CD14-positive monocyte (primary cell): Measurements from ENCODE around the gene DTNA. TPM values are rescaled to one million over a fixed set of nuclear protein-coding genes. Genes with fewer than 3 reads are reported as not detected.

Source experiments
- DNase-seq, 3 donors: peaks; one replicate each; pipeline ENCODE4 v3.0.0-alpha.2; 2011 to 2022
- H2AFZ ChIP-seq: 2 replicates; pipeline ENCODE4 v1.6.0; 2012; ENCODE audit warnings: mild to moderate bottlenecking, low read depth, low read length, inconsistent platforms; ENCODE audit not compliant: insufficient read depth, poor library complexity, severe bottlenecking
- H3K27ac ChIP-seq, 2 donors: 1 replicate in 1 of 2; 2 replicates in 1 of 2; pipeline ENCODE4 v1.5.1; 2012 to 2013; ENCODE audit warnings: low read length in 2 of 2, control low read depth in 1 of 2, inconsistent platforms in 1 of 2, low read depth in 1 of 2, mild to moderate bottlenecking in 1 of 2
- H3K27me3 ChIP-seq, 2 donors: one replicate each; pipeline versions ENCODE4 v1.6.0 to v1.6.1; 2011 to 2013; ENCODE audit warnings: low read length in 2 of 2; ENCODE audit not compliant: control insufficient read depth in 2 of 2, insufficient read depth in 2 of 2
- H3K36me3 ChIP-seq, 2 donors: replicated peaks in 1 of 2; 1 replicate in 1 of 2; 2 replicates in 1 of 2; pipeline versions ENCODE4 v1.5.1 to v1.6.1; 2012 to 2013; ENCODE audit warnings: low read length in 2 of 2, control low read depth in 1 of 2, inconsistent platforms in 1 of 2, mild to moderate bottlenecking in 1 of 2; ENCODE audit not compliant: insufficient read depth in 2 of 2, control insufficient read depth in 1 of 2
- H3K4me1 ChIP-seq, 2 donors: 1 replicate in 1 of 2; 2 replicates in 1 of 2; pipeline versions ENCODE4 v1.5.1 to v1.6.1; 2012 to 2013; ENCODE audit warnings: low read length in 2 of 2, control low read depth in 1 of 2, inconsistent platforms in 1 of 2, mild to moderate bottlenecking in 1 of 2, moderate library complexity in 1 of 2; ENCODE audit not compliant: insufficient read depth in 2 of 2, control insufficient read depth in 1 of 2
- H3K4me2 ChIP-seq: replicated peaks from 2 replicates; pipeline ENCODE3; 2012; ENCODE audit warnings: low read length, moderate library complexity, mild to moderate bottlenecking; ENCODE audit not compliant: poor library complexity, severe bottlenecking; ENCODE audit errors: extremely low read depth
- H3K4me3 ChIP-seq, 3 experiments: fragments of 200-600 bp in 1 of 3; sonication (generic) in 1 of 3; replicated peaks in 1 of 3; 1 replicate in 2 of 3; 2 replicates in 1 of 3; pipeline ENCODE4 v1.5.1; 2011 to 2013; ENCODE audit warnings: low read length in 3 of 3, mild to moderate bottlenecking in 3 of 3, control low read depth in 2 of 3, low read depth in 2 of 3, inconsistent platforms in 1 of 3, moderate library complexity in 1 of 3
- H3K79me2 ChIP-seq: 2 replicates; pipeline ENCODE4 v1.6.0; 2012; ENCODE audit warnings: mild to moderate bottlenecking, control low read depth, inconsistent platforms, low read length, moderate library complexity; ENCODE audit not compliant: insufficient read depth
- H3K9ac ChIP-seq: 2 replicates; pipeline ENCODE4 v1.6.0; 2017; ENCODE audit warnings: low read length, mild to moderate bottlenecking; ENCODE audit not compliant: insufficient read depth, poor library complexity, severe bottlenecking
- H3K9me3 ChIP-seq, 2 donors: replicated peaks in 1 of 2; 1 replicate in 1 of 2; 2 replicates in 1 of 2; pipeline versions ENCODE4 v1.5.1 to v1.6.1; 2012 to 2013; ENCODE audit warnings: low read length in 2 of 2, control low read depth in 1 of 2; ENCODE audit not compliant: control insufficient read depth in 1 of 2, insufficient read depth in 1 of 2
- H4K20me1 ChIP-seq: 2 replicates; pipeline ENCODE4 v1.6.0; 2012; ENCODE audit warnings: mild to moderate bottlenecking, low read length, control low read depth, moderate library complexity; ENCODE audit not compliant: insufficient read depth
- H3K27ac Mint-ChIP-seq, 7 donors: one replicate each; pipeline ENCODE4 v1.8.0; 2020; ENCODE audit warnings: mild to moderate bottlenecking in 7 of 7, mixed read lengths in 7 of 7, moderate library complexity in 6 of 7, inconsistent platforms in 2 of 7
- H3K27me3 Mint-ChIP-seq, 3 donors: one replicate each; pipeline ENCODE4 v1.8.0; 2021 to 2022; ENCODE audit warnings: low read depth in 3 of 3, mild to moderate bottlenecking in 3 of 3, mixed read lengths in 3 of 3, moderate library complexity in 3 of 3, inconsistent platforms in 1 of 3
- H3K36me3 Mint-ChIP-seq, 2 donors: one replicate each; pipeline ENCODE4 v1.8.0; 2020; ENCODE audit warnings: mixed read lengths in 2 of 2, inconsistent platforms in 1 of 2, mild to moderate bottlenecking in 1 of 2
- H3K4me1 Mint-ChIP-seq: one replicate; pipeline ENCODE4 v1.8.0; 2020; ENCODE audit warnings: mild to moderate bottlenecking, mixed read lengths
- H3K4me3 Mint-ChIP-seq, 2 donors: one replicate each; pipeline ENCODE4 v1.8.0; 2020; ENCODE audit warnings: mild to moderate bottlenecking in 2 of 2, mixed read lengths in 2 of 2, moderate library complexity in 1 of 2
- H3K9me3 Mint-ChIP-seq, 7 donors: one replicate each; pipeline ENCODE4 v1.8.0; 2020 to 2022; ENCODE audit warnings: mixed read lengths in 7 of 7, mild to moderate bottlenecking in 6 of 7, moderate library complexity in 6 of 7, inconsistent platforms in 2 of 7
- CTCF ChIP-seq: fragments of 200-600 bp; IDR thresholded peaks from one replicate; pipeline ENCODE4 v1.8.0; 2022; ENCODE audit warnings: antibody characterized with exemption, mild to moderate bottlenecking
- WGBS: methylation state at CpG from one replicate; pipeline ENCODE4 v1.1.5; 2013; ENCODE audit warnings: missing lambda C conversion rate; ENCODE audit not compliant: insufficient coverage; 5-methylcytosine and 5-hydroxymethylcytosine counted together
- intact Hi-C, 2 donors: fragments of 100-400 bp; cut with micrococcal nuclease; formaldehyde crosslinking; loops; one replicate each; pipeline versions ENCODE4 v1.15.0 to v1.15.1; 2023
- polyA plus RNA-seq, 3 donors: library from polyadenylated mRNA; depleted of rRNA in 1 of 3; unstranded in 2 of 3; stranded (reverse) in 1 of 3; fragments of 300-500 nt in 2 of 3; fragments of >200 nt in 1 of 3; fragmentation: Illumina TruSeq in 2 of 3; gene quantifications; 1 replicate in 2 of 3; 2 replicates in 1 of 3; pipeline ENCODE4 v1.2.3, GENCODE V29; 2012 to 2021

Gene DTNA
- polyA plus RNA-seq, 3 donors: 0.53 to 2.3 (median 0.76) TPM

DNA sequence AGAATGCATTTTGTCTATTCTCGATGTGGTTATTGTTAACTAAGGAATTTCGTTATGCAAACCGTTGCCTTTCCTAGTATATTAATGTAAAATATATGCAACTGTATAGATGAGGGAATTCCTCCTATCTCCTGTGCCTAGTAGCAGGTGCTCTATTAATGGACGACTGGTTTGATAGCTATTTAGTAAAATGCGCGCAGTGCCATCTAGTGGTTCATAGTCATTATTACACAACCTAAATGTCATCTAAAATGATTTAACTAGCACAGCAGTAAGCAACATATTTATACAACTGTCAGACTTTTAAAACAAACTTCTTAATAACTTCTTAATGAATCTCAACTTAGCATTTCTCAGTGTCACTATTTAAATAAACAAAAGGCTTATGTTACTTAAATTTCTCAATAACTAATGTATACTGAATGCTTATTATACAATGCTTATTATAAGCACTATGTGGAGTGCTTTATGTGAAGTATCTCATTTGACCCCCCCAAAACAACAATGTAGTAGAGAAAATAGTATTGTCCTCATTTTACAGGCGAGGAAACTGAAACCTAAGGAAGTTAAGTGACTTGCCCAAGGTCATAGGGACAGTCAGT is 77.9 kb downstream of the DTNA start:
- H3K4me1 ChIP-seq: no peaks in the 10 kb centered on the region
- no peak overlapping the region for H3K4me3 ChIP-seq
- no peaks in the 10 kb centered on the region for H3K36me3 ChIP-seq
- no peaks in the 10 kb centered on the region for H3K4me1 Mint-ChIP-seq
- no peaks in the 10 kb centered on the region for H3K36me3 Mint-ChIP-seq
- peak; percentile 76 for TF ChIP-seq CTCF
- intact Hi-C loops: no loop called here
- no peak overlapping the region for H3K9ac ChIP-seq
- no peaks in the 10 kb centered on the region for H3K9me3 ChIP-seq
- H3K4me3 Mint-ChIP-seq: no peak overlapping the region
- no peaks in the 10 kb centered on the region for H3K9me3 Mint-ChIP-seq
- no peaks in the 10 kb centered on the region for H4K20me1 ChIP-seq
- no peak overlapping the region for H3K27ac ChIP-seq
- H2AFZ ChIP-seq: no peak overlapping the region
- WGBS: no CpG with 5 or more reads among the region's 7 CpGs
- H3K79me2 ChIP-seq: no peaks in the 10 kb centered on the region
- no peak overlapping the region for H3K27ac Mint-ChIP-seq
- H3K27me3 ChIP-seq: no peaks in the 10 kb centered on the region
- peaks cover 0 to 3% (median 1%) of the 10 kb centered on the region in 3 donors for H3K27me3 Mint-ChIP-seq
- no peak overlapping the region for H3K4me2 ChIP-seq
- peak; percentile 18 to 62 (median 44) for DNase-seq

GRCh38 chr18:34789768-34790344 is 79.8 kb downstream of the DTNA start:
- Histone ChIP-seq H3K27me3 (no peaks in the 10 kb centered on the region), H3K27ac (no peak overlapping the region), H3K9me3 (no peaks in the 10 kb centered on the region), H2AFZ (peak overlapping the region; percentile 31), H3K4me1 (no peaks in the 10 kb centered on the region), H3K4me2 (no peak overlapping the region), H3K79me2 (no peaks in the 10 kb centered on the region), H4K20me1 (no peaks in the 10 kb centered on the region), H3K4me3 (no peak overlapping the region), H3K9ac (no peak overlapping the region), H3K36me3 (no peaks in the 10 kb centered on the region)
- intact Hi-C loops: no loop called here
- no peaks in the 10 kb centered on the region for H3K36me3 Mint-ChIP-seq
- no peaks in the 10 kb centered on the region for H3K9me3 Mint-ChIP-seq
- no peak overlapping the region for H3K4me3 Mint-ChIP-seq
- TF ChIP-seq CTCF: no peak
- H3K27me3 Mint-ChIP-seq: peaks cover 0 to 3% (median 1%) of the 10 kb centered on the region in 3 donors
- DNase-seq: no peak
- WGBS: 67% methylated on average over 1 of the region's 2 CpGs
- no peaks in the 10 kb centered on the region for H3K4me1 Mint-ChIP-seq
- H3K27ac Mint-ChIP-seq: no peak overlapping the region
